ENCODE data around the gene SCUBE1.

Gene SCUBE1

GRCh38 chr22:43222987-43223386 lies 120.2 kb downstream of the SCUBE1 start:
- no peak for TF ChIP-seq CTCF (IDR thresholded peaks at IDR 0.05; ENCODE audit: low read depth, low read length)
- DNase-seq (ENCODE audit: low read depth, low spot score) = no peak
- in situ Hi-C loops (cut with HindIII; ENCODE audit: low sequenced_read_pairs) = no loop called here
- H3K4me3 ChIP-seq (ENCODE audit: low read depth, low read length) = no peak overlapping the region

GRCh38 chr22:43222262-43222661 lies 120.9 kb downstream of the SCUBE1 start:
- no peak for TF ChIP-seq CTCF (IDR thresholded peaks at IDR 0.05; ENCODE audit: low read depth, low read length)
- in situ Hi-C loops (cut with HindIII; ENCODE audit: low sequenced_read_pairs) = no loop called here
- DNase-seq (ENCODE audit: low read depth, low spot score) = no peak

GRCh38 chr22:43220625-43221380 lies 122.4 kb downstream of the SCUBE1 start:
- TF ChIP-seq CTCF (IDR thresholded peaks at IDR 0.05; ENCODE audit: low read depth, low read length) = no peak
- in situ Hi-C loops (cut with HindIII; ENCODE audit: low sequenced_read_pairs) = no loop called here
- DNase-seq (ENCODE audit: low read depth, low spot score) = no peak
- no peak overlapping the region for H3K4me3 ChIP-seq (ENCODE audit: low read depth, low read length)

More at GRCh38 chr22:43222262-43222661, 120.9 kb downstream of the SCUBE1 start:
- no peak overlapping the region for H3K4me3 ChIP-seq (ENCODE audit: low read depth, low read length)

GRCh38 chr22:43218786-43219185 lies 124.4 kb downstream of the SCUBE1 start:
- TF ChIP-seq CTCF (IDR thresholded peaks at IDR 0.05; ENCODE audit: low read depth, low read length) = no peak
- no peak for DNase-seq (ENCODE audit: low read depth, low spot score)
- H3K4me3 ChIP-seq (ENCODE audit: low read depth, low read length) = no peak overlapping the region
- in situ Hi-C loops (cut with HindIII; ENCODE audit: low sequenced_read_pairs) = no loop called here

GRCh38 chr22:43217285-43218030 lies 125.7 kb downstream of the SCUBE1 start:
- no peak for TF ChIP-seq CTCF (IDR thresholded peaks at IDR 0.05; ENCODE audit: low read depth, low read length)
- in situ Hi-C loops (cut with HindIII; ENCODE audit: low sequenced_read_pairs) = no loop called here

GRCh38 chr22:43216738-43217137 lies 126.4 kb downstream of the SCUBE1 start:
- DNase-seq (ENCODE audit: low read depth, low spot score) = no peak
- no peak overlapping the region for H3K4me3 ChIP-seq (ENCODE audit: low read depth, low read length)
- TF ChIP-seq CTCF (IDR thresholded peaks at IDR 0.05; ENCODE audit: low read depth, low read length) = no peak
- in situ Hi-C loops (cut with HindIII; ENCODE audit: low sequenced_read_pairs) = no loop called here

More at GRCh38 chr22:43217285-43218030, 125.7 kb downstream of the SCUBE1 start:
- H3K4me3 ChIP-seq (ENCODE audit: low read depth, low read length) = no peak overlapping the region
- DNase-seq (ENCODE audit: low read depth, low spot score) = no peak
